ENCODE measurements around the gene SLIT1.

The SLIT1 gene

GRCh38 chr10:97135464-97135863 is 50.3 kb downstream of the SLIT1 start:
- no peaks in the 10 kb centered on the region for H3K36me3 ChIP-seq (ENCODE audit: insufficient read depth, low read depth, low read length)
- peaks cover 12% of the 10 kb centered on the region for H3K27me3 ChIP-seq (ENCODE audit: insufficient read depth, low read length)
- no peaks in the 10 kb centered on the region for H3K9me3 ChIP-seq (ENCODE audit: insufficient read depth, low read depth, low read length)
- H3K4me1 ChIP-seq (ENCODE audit: insufficient read depth, low read length) = peaks cover 6% of the 10 kb centered on the region
- H3K9ac ChIP-seq (ENCODE audit: low read depth, low read length) = no peak overlapping the region
- no peak overlapping the region for H3K4me3 ChIP-seq (ENCODE audit: low read length)
- H3K27ac ChIP-seq (ENCODE audit: low read length) = no peak overlapping the region

DNA sequence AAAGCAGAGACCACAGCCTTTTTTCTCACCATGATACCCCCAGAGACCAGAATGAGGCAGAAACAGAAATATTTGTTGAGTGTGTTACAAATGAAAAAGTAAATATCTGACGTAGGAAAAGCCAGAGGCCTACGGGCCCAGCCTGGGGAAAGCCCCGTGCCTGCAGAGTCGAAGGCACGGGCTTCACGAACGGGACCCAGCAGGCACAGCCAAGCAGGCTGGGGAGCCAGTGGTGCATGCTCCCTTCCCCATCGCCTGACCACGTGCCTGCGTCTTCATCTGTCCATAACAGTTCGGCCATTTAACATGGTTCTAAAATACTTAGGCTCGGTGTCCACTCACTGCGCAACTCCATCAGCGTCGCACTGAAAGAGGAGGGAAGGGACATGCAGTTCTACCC is 50.8 kb downstream of the SLIT1 start:
- H3K4me3 ChIP-seq (ENCODE audit: low read length) = no peak overlapping the region
- no peak overlapping the region for H3K9ac ChIP-seq (ENCODE audit: low read depth, low read length)
- peaks cover 1% of the 10 kb centered on the region for H3K4me1 ChIP-seq (ENCODE audit: insufficient read depth, low read length)
- no peaks in the 10 kb centered on the region for H3K36me3 ChIP-seq (ENCODE audit: insufficient read depth, low read depth, low read length)
- no peak overlapping the region for H3K27ac ChIP-seq (ENCODE audit: low read length)
- no peaks in the 10 kb centered on the region for H3K9me3 ChIP-seq (ENCODE audit: insufficient read depth, low read depth, low read length)
- peaks cover 8% of the 10 kb centered on the region for H3K27me3 ChIP-seq (ENCODE audit: insufficient read depth, low read length)

GRCh38 chr10:97134110-97134509 is 51.6 kb downstream of the SLIT1 start:
- Histone ChIP-seq H3K9ac (ENCODE audit: low read depth, low read length) (no peak overlapping the region), H3K4me3 (ENCODE audit: low read length) (no peak overlapping the region), H3K36me3 (ENCODE audit: insufficient read depth, low read depth, low read length) (no peaks in the 10 kb centered on the region), H3K9me3 (ENCODE audit: insufficient read depth, low read depth, low read length) (no peaks in the 10 kb centered on the region), H3K27me3 (ENCODE audit: insufficient read depth, low read length) (peaks cover 3% of the 10 kb centered on the region; the same call in 1 of the 2 replicates), H3K27ac (ENCODE audit: low read length) (no peak overlapping the region), H3K4me1 (ENCODE audit: insufficient read depth, low read length) (no peaks in the 10 kb centered on the region)

DNA sequence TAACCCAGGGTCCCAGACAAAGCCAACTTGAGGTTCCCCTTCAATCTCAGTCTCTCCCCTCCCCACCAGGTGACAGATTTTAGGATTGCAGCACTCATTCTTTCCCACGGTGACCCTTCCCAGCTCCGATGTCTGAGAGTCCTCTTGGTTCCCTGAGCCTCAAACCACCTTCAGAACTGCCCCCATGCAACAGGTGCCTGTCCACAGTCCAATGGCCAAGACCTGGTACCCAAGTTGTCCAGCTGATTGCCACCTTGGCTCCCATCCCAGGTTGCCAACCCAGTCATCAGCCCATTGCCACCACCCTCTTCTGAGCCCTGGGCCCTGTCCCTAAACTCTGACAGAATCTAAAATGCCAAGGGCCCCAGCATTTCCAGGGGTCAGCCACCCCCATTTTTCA is 53.5 kb downstream of the SLIT1 start:
- Histone ChIP-seq H3K4me3 (ENCODE audit: low read length) (no peak overlapping the region), H3K27me3 (ENCODE audit: insufficient read depth, low read length) (no peaks in the 10 kb centered on the region; the same call in 1 of the 2 replicates), H3K4me1 (ENCODE audit: insufficient read depth, low read length) (no peaks in the 10 kb centered on the region), H3K36me3 (ENCODE audit: insufficient read depth, low read depth, low read length) (no peaks in the 10 kb centered on the region), H3K27ac (ENCODE audit: low read length) (no peak overlapping the region), H3K9ac (ENCODE audit: low read depth, low read length) (no peak overlapping the region), H3K9me3 (ENCODE audit: insufficient read depth, low read depth, low read length) (no peaks in the 10 kb centered on the region)

GRCh38 chr10:97131666-97132065 is 54.1 kb downstream of the SLIT1 start:
- H3K36me3 ChIP-seq (ENCODE audit: insufficient read depth, low read depth, low read length) = no peaks in the 10 kb centered on the region
- no peaks in the 10 kb centered on the region; the same call in 1 of the 2 replicates for H3K27me3 ChIP-seq (ENCODE audit: insufficient read depth, low read length)
- H3K4me3 ChIP-seq (ENCODE audit: low read length) = no peak overlapping the region
- no peaks in the 10 kb centered on the region for H3K4me1 ChIP-seq (ENCODE audit: insufficient read depth, low read length)
- H3K9ac ChIP-seq (ENCODE audit: low read depth, low read length) = no peak overlapping the region
- no peaks in the 10 kb centered on the region for H3K9me3 ChIP-seq (ENCODE audit: insufficient read depth, low read depth, low read length)
- H3K27ac ChIP-seq (ENCODE audit: low read length) = no peak overlapping the region

DNA sequence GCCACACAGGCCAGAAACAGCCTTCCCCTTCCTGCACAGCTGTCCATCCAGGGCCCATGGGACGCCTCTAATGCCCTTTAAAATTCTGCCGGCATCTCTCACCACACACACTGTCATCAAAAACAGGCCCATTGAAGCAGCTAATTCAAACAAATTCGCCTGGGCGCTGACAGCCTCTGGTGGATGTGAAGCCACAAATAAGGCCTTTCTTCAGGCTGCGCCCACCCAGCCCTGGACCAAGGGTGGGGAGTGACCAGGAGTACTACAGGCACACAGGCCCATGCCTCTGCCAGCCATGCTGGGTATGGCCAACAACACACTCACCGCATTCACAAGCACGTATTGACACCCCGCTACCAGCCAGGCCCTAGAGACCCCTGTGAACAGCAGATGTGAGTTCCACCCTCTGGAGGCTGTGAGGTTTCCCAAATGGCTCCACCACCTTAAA is 54.6 kb downstream of the SLIT1 start:
- no peak overlapping the region for H3K4me3 ChIP-seq (ENCODE audit: low read length)
- H3K9ac ChIP-seq (ENCODE audit: low read depth, low read length) = no peak overlapping the region
- no peaks in the 10 kb centered on the region for H3K9me3 ChIP-seq (ENCODE audit: insufficient read depth, low read depth, low read length)
- no peaks in the 10 kb centered on the region; the same call in 1 of the 2 replicates for H3K27me3 ChIP-seq (ENCODE audit: insufficient read depth, low read length)
- H3K4me1 ChIP-seq (ENCODE audit: insufficient read depth, low read length) = no peaks in the 10 kb centered on the region
- no peak overlapping the region for H3K27ac ChIP-seq (ENCODE audit: low read length)
- H3K36me3 ChIP-seq (ENCODE audit: insufficient read depth, low read depth, low read length) = no peaks in the 10 kb centered on the region

DNA sequence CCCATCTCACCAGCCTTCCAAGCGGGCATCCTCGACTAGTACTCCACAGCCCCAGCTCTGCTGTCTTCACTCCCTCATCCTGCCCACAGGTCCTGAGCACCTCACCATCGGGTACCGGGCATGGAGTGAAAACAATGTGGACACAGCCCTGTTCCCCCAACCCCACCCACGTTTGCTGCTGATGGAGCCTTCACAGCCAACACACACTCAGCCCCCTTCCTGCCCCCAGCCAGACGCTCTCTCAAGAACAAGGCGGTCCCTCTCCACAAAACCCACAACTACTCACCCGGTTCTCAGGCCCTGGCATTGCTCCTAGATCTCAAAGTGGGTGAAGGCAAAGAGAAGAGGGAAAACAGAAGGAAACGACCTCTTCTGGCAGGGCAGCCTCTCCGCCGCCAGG is 56.1 kb downstream of the SLIT1 start:
- no peaks in the 10 kb centered on the region; the same call in 1 of the 2 replicates for H3K27me3 ChIP-seq (ENCODE audit: insufficient read depth, low read length)
- H3K36me3 ChIP-seq (ENCODE audit: insufficient read depth, low read depth, low read length) = no peaks in the 10 kb centered on the region
- no peak overlapping the region for H3K27ac ChIP-seq (ENCODE audit: low read length)
- no peaks in the 10 kb centered on the region for H3K9me3 ChIP-seq (ENCODE audit: insufficient read depth, low read depth, low read length)
- no peaks in the 10 kb centered on the region for H3K4me1 ChIP-seq (ENCODE audit: insufficient read depth, low read length)
- no peak overlapping the region for H3K9ac ChIP-seq (ENCODE audit: low read depth, low read length)
- no peak overlapping the region for H3K4me3 ChIP-seq (ENCODE audit: low read length)

GRCh38 chr10:97128516-97129154 is 57.1 kb downstream of the SLIT1 start:
- Histone ChIP-seq H3K4me3 (ENCODE audit: low read length) (no peak overlapping the region), H3K9me3 (ENCODE audit: insufficient read depth, low read depth, low read length) (no peaks in the 10 kb centered on the region), H3K27ac (ENCODE audit: low read length) (no peak overlapping the region), H3K4me1 (ENCODE audit: insufficient read depth, low read length) (no peaks in the 10 kb centered on the region), H3K9ac (ENCODE audit: low read depth, low read length) (no peak overlapping the region), H3K27me3 (ENCODE audit: insufficient read depth, low read length) (no peaks in the 10 kb centered on the region; the same call in 1 of the 2 replicates), H3K36me3 (ENCODE audit: insufficient read depth, low read depth, low read length) (no peaks in the 10 kb centered on the region)

DNA sequence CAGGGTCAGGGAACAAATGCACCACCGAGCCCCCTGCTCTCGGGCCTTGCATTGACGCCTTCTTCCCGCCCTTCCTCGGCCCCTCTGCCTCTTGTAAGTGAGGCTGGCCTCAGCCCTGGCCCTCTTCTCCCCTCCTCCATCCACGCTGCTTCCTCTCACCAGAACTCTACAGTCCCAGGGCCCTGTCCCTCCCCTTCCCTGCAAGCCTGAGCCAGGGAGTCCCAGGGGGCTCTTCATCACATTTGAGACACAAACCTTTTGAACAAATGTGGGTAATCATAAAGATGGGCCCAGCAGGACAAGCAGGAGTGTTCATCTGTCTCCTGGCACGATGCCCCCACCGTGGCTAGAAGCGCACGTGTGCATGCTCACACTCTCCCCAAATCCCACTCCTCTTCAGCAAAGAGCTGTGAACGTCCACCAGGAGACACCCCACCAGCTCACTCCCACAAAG is 57.7 kb downstream of the SLIT1 start:
- Histone ChIP-seq H3K36me3 (ENCODE audit: insufficient read depth, low read depth, low read length) (no peaks in the 10 kb centered on the region), H3K27me3 (ENCODE audit: insufficient read depth, low read length) (no peaks in the 10 kb centered on the region; the same call in 1 of the 2 replicates), H3K9ac (ENCODE audit: low read depth, low read length) (no peak overlapping the region), H3K9me3 (ENCODE audit: insufficient read depth, low read depth, low read length) (no peaks in the 10 kb centered on the region), H3K27ac (ENCODE audit: low read length) (no peak overlapping the region), H3K4me1 (ENCODE audit: insufficient read depth, low read length) (0 out of 2 replicates have a peak, but pooled peaks cover 2% of the 10 kb centered on the region), H3K4me3 (ENCODE audit: low read length) (no peak overlapping the region)

DNA sequence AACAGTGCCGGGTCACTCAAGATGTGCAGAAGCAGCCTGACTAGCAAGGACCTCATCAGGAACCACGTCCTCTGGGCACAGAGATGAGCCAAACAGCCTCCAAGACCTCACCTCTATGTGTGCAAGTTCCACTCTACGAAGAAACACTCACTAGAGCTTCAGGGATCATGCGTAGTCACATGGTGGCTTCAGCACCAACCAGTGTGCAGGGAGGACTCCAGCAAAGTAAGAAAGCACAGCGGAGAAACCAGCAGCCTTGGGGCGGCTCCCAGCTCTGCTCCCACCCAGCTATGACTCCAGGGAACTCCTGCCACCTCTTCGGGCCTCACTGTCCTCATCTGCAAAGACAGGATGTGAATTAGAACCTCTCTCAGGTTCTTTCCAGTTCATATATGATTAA is 58.2 kb downstream of the SLIT1 start:
- Histone ChIP-seq H3K27ac (ENCODE audit: low read length) (no peak overlapping the region), H3K27me3 (ENCODE audit: insufficient read depth, low read length) (no peaks in the 10 kb centered on the region; the same call in 1 of the 2 replicates), H3K36me3 (ENCODE audit: insufficient read depth, low read depth, low read length) (no peaks in the 10 kb centered on the region), H3K9ac (ENCODE audit: low read depth, low read length) (no peak overlapping the region), H3K4me1 (ENCODE audit: insufficient read depth, low read length) (0 out of 2 replicates have a peak, but pooled peaks cover 3% of the 10 kb centered on the region), H3K4me3 (ENCODE audit: low read length) (no peak overlapping the region), H3K9me3 (ENCODE audit: insufficient read depth, low read depth, low read length) (no peaks in the 10 kb centered on the region)

DNA sequence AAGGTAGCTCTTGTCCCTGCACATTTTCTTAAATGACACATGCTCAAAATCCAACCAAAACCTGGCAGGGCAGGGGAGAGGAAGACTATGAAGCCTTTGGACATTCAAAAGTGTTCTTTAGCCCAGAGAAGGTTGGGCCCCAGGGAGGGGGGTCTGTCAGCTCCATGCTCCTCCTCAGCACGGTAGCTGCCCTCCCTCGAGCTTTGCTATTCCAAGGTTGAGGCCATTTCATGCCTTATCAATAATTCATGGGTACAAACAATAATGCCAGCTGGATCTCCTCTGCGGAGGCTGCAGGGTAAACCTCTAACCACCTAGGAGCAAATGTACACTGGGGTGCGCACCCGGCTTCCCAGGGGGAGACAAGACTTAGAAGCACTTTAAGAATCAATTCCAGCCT is 61.5 kb downstream of the SLIT1 start:
- Histone ChIP-seq H3K9me3 (ENCODE audit: insufficient read depth, low read depth, low read length) (no peaks in the 10 kb centered on the region), H3K4me1 (ENCODE audit: insufficient read depth, low read length) (0 out of 2 replicates have a peak, but pooled peaks cover 3% of the 10 kb centered on the region), H3K9ac (ENCODE audit: low read depth, low read length) (no peak overlapping the region), H3K4me3 (ENCODE audit: low read length) (no peak overlapping the region), H3K27ac (ENCODE audit: low read length) (no peak overlapping the region), H3K36me3 (ENCODE audit: insufficient read depth, low read depth, low read length) (no peaks in the 10 kb centered on the region), H3K27me3 (ENCODE audit: insufficient read depth, low read length) (no peaks in the 10 kb centered on the region; the same call in 1 of the 2 replicates)

GRCh38 chr10:97123765-97124164 is 62.0 kb downstream of the SLIT1 start:
- H3K36me3 ChIP-seq (ENCODE audit: insufficient read depth, low read depth, low read length) = no peaks in the 10 kb centered on the region
- 0 out of 2 replicates have a peak, but pooled peaks cover 3% of the 10 kb centered on the region for H3K4me1 ChIP-seq (ENCODE audit: insufficient read depth, low read length)
- H3K9me3 ChIP-seq (ENCODE audit: insufficient read depth, low read depth, low read length) = no peaks in the 10 kb centered on the region
- no peak overlapping the region for H3K27ac ChIP-seq (ENCODE audit: low read length)
- no peak overlapping the region for H3K9ac ChIP-seq (ENCODE audit: low read depth, low read length)
- no peak overlapping the region for H3K4me3 ChIP-seq (ENCODE audit: low read length)
- no peaks in the 10 kb centered on the region for H3K27me3 ChIP-seq (ENCODE audit: insufficient read depth, low read length)
